ENCODE measurements around the gene SPG7.

DNA sequence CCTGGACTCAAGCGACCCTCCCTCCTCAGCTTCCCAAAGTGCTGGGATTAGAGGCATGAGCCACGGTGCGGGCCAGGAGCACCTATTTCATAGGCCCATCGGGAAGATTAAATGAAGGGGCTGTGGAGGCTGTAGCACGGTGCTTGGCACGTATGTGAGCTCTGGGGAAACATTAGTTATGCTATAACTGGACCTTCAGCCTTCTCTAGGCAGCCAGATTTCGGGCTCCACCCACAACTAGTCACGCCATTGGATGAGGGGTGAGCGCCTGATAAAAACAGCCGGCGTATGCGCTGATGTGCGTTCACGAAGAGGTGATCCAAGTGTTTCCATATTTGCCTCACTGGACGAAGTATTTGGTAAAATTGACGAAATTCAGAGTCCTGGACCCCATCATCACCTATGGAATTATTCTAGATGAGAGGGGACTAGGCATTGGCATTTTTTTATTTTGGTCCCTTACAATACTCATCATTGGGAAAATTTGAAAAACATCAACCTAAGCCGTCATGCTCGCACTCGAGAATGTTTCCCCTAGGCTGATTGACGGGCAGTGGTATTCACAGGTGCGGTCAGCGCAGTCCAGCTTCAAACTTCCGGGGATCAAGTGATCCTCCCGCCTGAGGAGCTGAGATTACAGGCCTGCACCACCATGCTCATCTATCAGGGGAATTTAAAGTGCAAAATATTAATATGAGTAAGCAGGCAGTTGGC, 16.1 kb upstream of the SPG7 start:
- TF ChIP-seq POLR2A (IDR thresholded peaks at IDR 0.05) (no peak), POLR2AphosphoS5 (IDR thresholded peaks at IDR 0.05; ENCODE audit: insufficient read depth in 1 of 2, low read depth in 1 of 2) (no peak)
- TF ChIP-seq, protein P1, sequence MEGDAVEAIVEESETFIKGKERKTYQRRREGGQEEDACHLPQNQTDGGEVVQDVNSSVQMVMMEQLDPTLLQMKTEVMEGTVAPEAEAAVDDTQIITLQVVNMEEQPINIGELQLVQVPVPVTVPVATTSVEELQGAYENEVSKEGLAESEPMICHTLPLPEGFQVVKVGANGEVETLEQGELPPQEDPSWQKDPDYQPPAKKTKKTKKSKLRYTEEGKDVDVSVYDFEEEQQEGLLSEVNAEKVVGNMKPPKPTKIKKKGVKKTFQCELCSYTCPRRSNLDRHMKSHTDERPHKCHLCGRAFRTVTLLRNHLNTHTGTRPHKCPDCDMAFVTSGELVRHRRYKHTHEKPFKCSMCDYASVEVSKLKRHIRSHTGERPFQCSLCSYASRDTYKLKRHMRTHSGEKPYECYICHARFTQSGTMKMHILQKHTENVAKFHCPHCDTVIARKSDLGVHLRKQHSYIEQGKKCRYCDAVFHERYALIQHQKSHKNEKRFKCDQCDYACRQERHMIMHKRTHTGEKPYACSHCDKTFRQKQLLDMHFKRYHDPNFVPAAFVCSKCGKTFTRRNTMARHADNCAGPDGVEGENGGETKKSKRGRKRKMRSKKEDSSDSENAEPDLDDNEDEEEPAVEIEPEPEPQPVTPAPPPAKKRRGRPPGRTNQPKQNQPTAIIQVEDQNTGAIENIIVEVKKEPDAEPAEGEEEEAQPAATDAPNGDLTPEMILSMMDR (IDR thresholded peaks at IDR 0.05), result no peak

Measured in vagina (tissue), 2 donors.